ENCODE measurements around the gene ZNF100. TPM values are rescaled to one million over a fixed set of nuclear protein-coding genes. Genes with fewer than 3 reads are reported as not detected.
"Not testable (repeated sequence)": the region's sequence is repeated elsewhere in the genome, so short reads cannot be mapped to it uniquely, and the experiment has no call there.

ZNF100 gene
- total RNA-seq, 1 donor from 2014 or later = 5.4 TPM

- Histone ChIP-seq H3K36me3 (peaks cover 0 to 14% of the 10 kb centered on the region in 2 donors), H3K9me3 (no peaks in the 10 kb centered on the region), H3K27ac (no peak overlapping the region), H3K4me1 (peaks cover 14% of the 10 kb centered on the region), H3K27me3 (no peaks in the 10 kb centered on the region), H3K4me3 (no peak overlapping the region)
- TF ChIP-seq POLR2AphosphoS5 (IDR thresholded peaks at IDR 0.05; ENCODE audit: insufficient read depth in 1 of 2, low read depth in 1 of 2) = no peak
- no peak for TF ChIP-seq POLR2A (IDR thresholded peaks at IDR 0.05)
- TF ChIP-seq, protein P1, sequence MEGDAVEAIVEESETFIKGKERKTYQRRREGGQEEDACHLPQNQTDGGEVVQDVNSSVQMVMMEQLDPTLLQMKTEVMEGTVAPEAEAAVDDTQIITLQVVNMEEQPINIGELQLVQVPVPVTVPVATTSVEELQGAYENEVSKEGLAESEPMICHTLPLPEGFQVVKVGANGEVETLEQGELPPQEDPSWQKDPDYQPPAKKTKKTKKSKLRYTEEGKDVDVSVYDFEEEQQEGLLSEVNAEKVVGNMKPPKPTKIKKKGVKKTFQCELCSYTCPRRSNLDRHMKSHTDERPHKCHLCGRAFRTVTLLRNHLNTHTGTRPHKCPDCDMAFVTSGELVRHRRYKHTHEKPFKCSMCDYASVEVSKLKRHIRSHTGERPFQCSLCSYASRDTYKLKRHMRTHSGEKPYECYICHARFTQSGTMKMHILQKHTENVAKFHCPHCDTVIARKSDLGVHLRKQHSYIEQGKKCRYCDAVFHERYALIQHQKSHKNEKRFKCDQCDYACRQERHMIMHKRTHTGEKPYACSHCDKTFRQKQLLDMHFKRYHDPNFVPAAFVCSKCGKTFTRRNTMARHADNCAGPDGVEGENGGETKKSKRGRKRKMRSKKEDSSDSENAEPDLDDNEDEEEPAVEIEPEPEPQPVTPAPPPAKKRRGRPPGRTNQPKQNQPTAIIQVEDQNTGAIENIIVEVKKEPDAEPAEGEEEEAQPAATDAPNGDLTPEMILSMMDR (IDR thresholded peaks at IDR 0.05) = no peak
- DNase-seq (ENCODE audit: extremely low spot score in 2 of 2) = no peak
- intact Hi-C loops (cut with DNase I) = no loop called here
Measured at GRCh38 chr19:21765151-21765550, 2.2 kb downstream of the ZNF100 start.

GRCh38 chr19:21761547-21761946 lies 5.8 kb downstream of the ZNF100 start:
- peaks cover 0 to 40% of the 10 kb centered on the region in 2 donors for H3K36me3 ChIP-seq

GRCh38 chr19:21758296-21758695 lies 9.1 kb downstream of the ZNF100 start:
- Histone ChIP-seq H3K4me3 (no peak overlapping the region), H3K9me3 (no peaks in the 10 kb centered on the region), H3K27ac (no peak overlapping the region), H3K36me3 (peaks cover 0 to 35% of the 10 kb centered on the region in 2 donors), H3K4me1 (no peaks in the 10 kb centered on the region), H3K27me3 (no peaks in the 10 kb centered on the region)
- intact Hi-C loops (cut with DNase I) = no loop called here
- TF ChIP-seq, protein P1 (IDR thresholded peaks at IDR 0.05) = no peak
- TF ChIP-seq POLR2AphosphoS5 (IDR thresholded peaks at IDR 0.05; ENCODE audit: insufficient read depth in 1 of 2, low read depth in 1 of 2) = no peak
- TF ChIP-seq POLR2A (IDR thresholded peaks at IDR 0.05) = no peak
- DNase-seq (ENCODE audit: extremely low spot score in 2 of 2) = no peak

More at GRCh38 chr19:21761547-21761946, 5.8 kb downstream of the ZNF100 start:
- H3K4me3 ChIP-seq; H3K27ac ChIP-seq; intact Hi-C loops (cut with DNase I); H3K27me3 ChIP-seq; DNase-seq (ENCODE audit: extremely low spot score in 2 of 2); H3K9me3 ChIP-seq: not testable (repeated sequence)
- peaks cover 10% of the 10 kb centered on the region for H3K4me1 ChIP-seq

DNA sequence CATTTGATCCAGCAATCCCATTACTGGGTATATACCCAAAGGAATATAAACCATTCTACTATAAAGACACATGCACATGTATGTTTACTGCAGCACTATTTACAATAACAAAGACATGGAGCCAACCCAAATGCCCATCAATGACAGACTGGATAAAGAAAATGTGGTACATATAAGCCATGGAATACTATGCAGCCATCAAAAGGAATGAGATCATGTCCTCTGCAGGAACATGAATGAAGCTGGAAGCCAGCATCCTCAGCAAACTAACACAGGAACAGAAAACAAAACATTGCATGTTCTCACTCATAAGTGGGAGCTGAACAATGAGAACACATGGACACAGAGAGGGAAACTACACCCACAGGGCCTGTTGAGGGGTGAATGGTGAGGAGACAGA lies 11.8 kb downstream of the ZNF100 start:
- H3K27me3 ChIP-seq; intact Hi-C loops (cut with DNase I); H3K4me3 ChIP-seq; H3K9me3 ChIP-seq; H3K4me1 ChIP-seq; H3K27ac ChIP-seq; DNase-seq (ENCODE audit: extremely low spot score in 2 of 2): not testable (repeated sequence)
- H3K36me3 ChIP-seq = peaks cover 0 to 45% of the 10 kb centered on the region in 2 donors

DNA sequence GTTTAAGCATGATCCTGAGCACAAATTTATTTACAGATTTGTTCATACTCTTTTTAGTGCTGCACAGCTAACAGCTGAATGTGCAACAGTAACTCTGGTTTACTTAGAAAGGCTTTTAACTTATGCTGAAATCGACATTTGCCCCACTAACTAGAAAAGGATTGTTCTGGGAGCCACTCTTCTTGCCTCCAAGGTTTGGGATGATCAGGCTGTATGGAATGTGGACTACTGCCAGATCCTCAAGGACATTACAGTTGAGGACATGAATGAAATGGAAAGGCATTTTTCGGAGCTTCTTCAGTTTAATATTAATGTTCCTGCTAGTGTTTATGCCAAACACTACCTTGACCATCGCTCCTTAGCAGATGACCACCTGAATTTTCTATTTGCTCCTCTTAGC lies 16.0 kb downstream of the ZNF100 start:
- no peaks in the 10 kb centered on the region for H3K4me1 ChIP-seq
- DNase-seq (ENCODE audit: extremely low spot score in 2 of 2) = no peak
- H3K27ac ChIP-seq = no peak overlapping the region
- no peak overlapping the region for H3K4me3 ChIP-seq
- TF ChIP-seq POLR2A (IDR thresholded peaks at IDR 0.05) (no peak), POLR2AphosphoS5 (IDR thresholded peaks at IDR 0.05; ENCODE audit: insufficient read depth in 1 of 2, low read depth in 1 of 2) (no peak)
- TF ChIP-seq, protein P1 (IDR thresholded peaks at IDR 0.05) = no peak
- H3K36me3 ChIP-seq = peaks cover 0 to 28% of the 10 kb centered on the region in 2 donors
- no peaks in the 10 kb centered on the region for H3K27me3 ChIP-seq
- intact Hi-C loops (cut with DNase I) = no loop called here
- no peaks in the 10 kb centered on the region for H3K9me3 ChIP-seq

- no peaks in the 10 kb centered on the region for H3K4me1 ChIP-seq
Measured at GRCh38 chr19:21750586-21751128, 16.7 kb downstream of the ZNF100 start.

More at GRCh38 chr19:21750586-21751128, 16.7 kb downstream of the ZNF100 start:
- Histone ChIP-seq H3K9me3 (no peaks in the 10 kb centered on the region), H3K36me3 (peaks cover 0 to 32% of the 10 kb centered on the region in 2 donors), H3K27me3 (no peaks in the 10 kb centered on the region), H3K4me3 (no peak overlapping the region), H3K27ac (no peak overlapping the region)
- intact Hi-C loops (cut with DNase I) = no loop called here
- TF ChIP-seq POLR2AphosphoS5 (IDR thresholded peaks at IDR 0.05; ENCODE audit: insufficient read depth in 1 of 2, low read depth in 1 of 2) = no peak
- TF ChIP-seq, protein P1 (IDR thresholded peaks at IDR 0.05) = no peak
- no peak for TF ChIP-seq POLR2A (IDR thresholded peaks at IDR 0.05)
- DNase-seq (ENCODE audit: extremely low spot score in 2 of 2) = no peak

Data from vagina (tissue), 2 donors.